Measurements from ENCODE around the gene MALSU1.

The MALSU1 gene

GRCh38 chr7:23298885-23299769 is at the start of gene MALSU1:
MALSU1 (plus strand) TSS chr7:23299339; CDS start chr7:23299353, 14 bp downstream.
- DNase-seq: peak; percentile 96

- DNase-seq: no peak
These were observed 49.7 kb upstream of the MALSU1 start for GRCh38 chr7:23249486-23249885.

- DNase-seq: no peak
These were observed 45.0 kb upstream of the MALSU1 start for GRCh38 chr7:23254051-23254681.

GRCh38 chr7:23256731-23257130 is 42.4 kb upstream of the MALSU1 start:
- DNase-seq: no peak

- no peak for DNase-seq
These were observed 38.8 kb upstream of the MALSU1 start for GRCh38 chr7:23260371-23260770.

- peak; percentile 70 for DNase-seq
These were observed 37.2 kb upstream of the MALSU1 start for GRCh38 chr7:23261843-23262452.

GRCh38 chr7:23264916-23265458 is 34.2 kb upstream of the MALSU1 start:
- no peak for DNase-seq

- DNase-seq: no peak
These were observed 32.2 kb upstream of the MALSU1 start for GRCh38 chr7:23266918-23267317.

GRCh38 chr7:23267357-23267756 is 31.8 kb upstream of the MALSU1 start:
- DNase-seq: no peak

DNA sequence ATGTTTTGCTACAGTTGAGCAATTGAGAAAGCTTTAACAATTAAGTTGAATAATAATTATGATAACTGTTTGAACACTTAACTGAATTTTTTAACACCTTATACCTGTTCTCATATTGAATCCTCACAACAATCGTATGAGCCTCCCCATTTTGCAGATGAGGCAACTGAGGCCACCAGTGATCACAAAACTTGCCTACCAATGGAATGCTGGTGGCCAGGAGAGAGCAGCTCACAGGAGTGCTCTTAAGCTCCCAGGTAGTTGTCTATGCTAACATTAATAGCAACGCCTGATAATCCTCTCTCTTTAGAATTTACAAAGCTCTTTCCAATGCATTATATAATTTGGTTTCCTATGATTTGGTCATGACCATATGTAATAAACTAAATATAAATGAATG is 31.0 kb upstream of the MALSU1 start:
- DNase-seq: no peak

DNA sequence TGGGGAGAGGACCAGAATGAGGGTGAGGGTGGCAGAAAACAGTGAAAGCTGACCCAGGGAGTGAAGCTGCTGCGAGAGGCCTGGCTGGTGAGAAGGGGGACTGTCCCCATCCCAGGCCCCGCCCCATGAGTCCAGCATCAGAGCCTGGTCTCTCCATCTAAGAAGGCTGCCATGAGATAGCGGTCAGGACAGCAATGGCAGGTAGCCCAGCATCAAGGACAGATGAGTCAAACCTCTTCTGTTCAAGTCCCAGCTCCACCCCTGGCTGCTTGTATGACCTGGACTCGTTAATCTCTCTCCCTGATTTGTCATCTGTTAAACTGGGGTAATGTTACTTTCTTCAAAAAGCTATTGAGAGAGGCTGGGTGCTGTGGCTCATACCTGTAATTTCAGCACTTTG is 30.4 kb upstream of the MALSU1 start:
- no peak for DNase-seq

DNA sequence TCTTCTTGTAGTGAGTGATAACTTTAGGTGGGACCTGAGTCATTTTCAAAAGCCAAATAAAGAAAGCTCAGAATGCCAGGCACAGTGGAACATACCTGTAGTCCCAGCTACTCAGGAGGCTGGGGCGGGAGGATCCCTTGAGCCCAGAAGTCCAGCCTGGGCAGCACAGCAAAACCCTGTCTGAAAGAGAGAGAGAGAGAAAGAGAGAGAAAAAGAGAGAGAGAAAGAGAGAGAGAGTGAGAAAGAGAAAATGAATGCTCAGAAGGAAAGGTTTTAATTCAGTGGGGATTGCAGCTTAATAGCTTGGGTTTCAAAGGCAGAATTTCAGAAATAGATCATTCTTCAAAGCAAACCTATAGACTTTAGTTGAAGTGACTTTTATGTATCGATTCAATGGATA is 26.9 kb upstream of the MALSU1 start:
- DNase-seq: no peak

- peak; percentile 72 for DNase-seq
These were observed 26.0 kb upstream of the MALSU1 start for GRCh38 chr7:23273141-23273599.

GRCh38 chr7:23275912-23276311 is 23.2 kb upstream of the MALSU1 start:
- no peak for DNase-seq

DNA sequence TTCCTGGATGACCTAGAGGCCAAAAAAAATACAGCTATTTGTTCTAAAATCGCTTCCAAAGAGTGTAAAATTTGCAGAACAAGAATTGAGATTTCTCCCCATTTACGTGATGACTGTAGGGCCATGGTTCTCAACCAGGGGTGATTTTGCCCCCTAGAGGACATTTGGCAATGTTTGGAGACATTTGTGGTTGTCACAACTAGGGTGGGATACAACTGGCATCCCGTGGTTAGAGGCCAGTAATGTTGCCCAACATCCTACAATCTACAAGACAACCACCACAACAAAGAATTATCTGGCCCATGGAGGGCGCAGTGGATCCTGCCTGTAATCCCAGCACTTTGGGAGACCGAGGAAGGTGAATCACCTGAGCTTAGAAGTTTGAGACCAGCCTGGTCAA is 22.8 kb upstream of the MALSU1 start:
- DNase-seq: no peak

GRCh38 chr7:23276947-23277346 is 22.2 kb upstream of the MALSU1 start:
- no peak for DNase-seq

DNA sequence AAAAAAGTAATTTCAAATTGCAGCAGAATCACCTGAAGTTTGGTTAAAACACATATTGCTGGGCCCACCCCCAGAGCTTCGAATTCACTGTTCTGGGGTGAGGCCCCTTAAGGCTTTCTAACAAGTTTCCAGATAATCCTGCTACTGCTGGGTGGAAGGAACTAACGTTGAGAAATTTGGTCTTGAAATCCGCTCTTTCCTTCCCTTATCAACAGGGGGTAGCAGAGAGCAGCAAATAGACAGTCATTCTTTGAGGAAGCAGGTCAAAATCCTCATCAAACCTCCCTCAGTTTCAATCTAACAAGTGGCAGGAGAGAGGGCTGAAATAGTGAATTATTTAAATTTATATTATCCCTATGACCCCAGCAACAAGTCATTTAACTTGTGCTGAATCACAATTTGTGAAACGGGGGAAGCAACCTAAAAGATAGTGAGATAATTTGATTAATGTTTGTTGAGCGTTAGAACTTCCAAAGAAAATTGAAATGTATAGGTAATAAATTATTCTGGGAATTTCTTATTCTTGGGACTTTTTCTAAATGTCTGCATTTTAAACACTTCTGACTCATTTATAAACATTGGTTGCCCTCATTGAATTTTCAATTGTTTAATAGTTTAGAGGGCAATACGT is 21.7 kb upstream of the MALSU1 start:
- no peak for DNase-seq

DNA sequence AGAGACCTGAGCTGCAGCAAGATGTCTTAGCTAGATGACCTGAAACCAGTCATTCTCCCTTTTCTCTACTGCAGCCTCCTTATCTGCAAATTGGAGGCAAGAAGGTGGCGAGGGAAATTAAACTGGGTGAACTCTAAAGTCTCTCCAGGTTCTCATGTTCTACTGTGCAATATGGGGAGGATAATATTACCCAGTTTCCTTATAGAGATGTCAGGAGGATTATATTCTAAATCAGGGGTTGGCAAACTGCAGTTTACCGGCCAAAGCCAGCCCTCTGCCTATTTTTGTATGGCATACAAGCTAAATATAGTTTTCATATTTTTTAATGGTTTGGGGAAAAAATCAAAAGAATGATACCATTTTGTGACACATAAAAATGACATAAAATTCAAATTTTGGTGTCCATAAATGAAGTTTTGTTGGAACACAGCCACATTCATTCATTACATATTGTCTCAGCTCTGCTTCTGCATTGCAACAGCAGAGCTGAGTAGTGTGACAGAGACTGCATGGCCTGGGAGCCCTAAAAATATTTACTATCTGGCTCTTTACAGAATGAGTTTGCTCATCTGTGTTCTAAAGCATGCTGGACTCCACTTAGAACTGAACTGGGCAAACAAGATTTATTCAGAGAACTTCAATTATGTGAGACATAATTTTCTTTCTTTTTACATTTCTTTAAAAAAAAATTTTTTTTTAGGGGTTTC is 19.2 kb upstream of the MALSU1 start:
- no peak for DNase-seq

DNA sequence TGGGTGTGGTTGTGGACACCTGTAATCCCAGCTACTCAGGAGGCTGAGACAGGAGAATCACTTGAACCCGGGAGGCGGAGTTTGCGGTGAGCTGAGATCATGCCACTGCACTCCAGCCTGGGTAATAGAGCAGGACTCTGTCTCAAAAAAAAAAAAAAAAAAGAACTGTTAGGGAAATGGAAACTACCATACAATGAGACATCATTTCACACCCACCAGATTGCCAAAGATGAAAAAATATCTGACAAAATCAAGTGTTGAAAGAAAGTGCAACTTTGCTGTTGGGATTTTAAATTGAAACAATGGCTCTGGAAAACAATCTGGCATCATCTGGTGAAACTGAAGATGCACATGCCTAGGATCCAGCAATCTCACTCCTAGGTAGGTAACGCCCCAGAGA is 16.1 kb upstream of the MALSU1 start:
- no peak for DNase-seq

- no peak for DNase-seq
These were observed 14.3 kb upstream of the MALSU1 start for GRCh38 chr7:23284871-23285270.

GRCh38 chr7:23285657-23286646 is 13.2 kb upstream of the MALSU1 start:
- DNase-seq: no peak

Data from right forelimb (tissue), 1 donor.